Stimulated activated effector memory CD8-positive, alpha-beta T cell treated with anti-CD3 and anti-CD28 coated beads, Interleukin-12 subunit alpha, Interleukin-12 subunit beta, amount 100 ng/mL, for 72 hours (primary cell): ENCODE results near the gene CCDC89.
A peak's percentile ranks its signal among the peaks of the same experiment; 100 is the strongest.
"Not testable (repeated sequence)": the region's sequence is repeated elsewhere in the genome, so short reads cannot be mapped to it uniquely, and the experiment has no call there.

Experiments used
- ATAC-seq: fragments of 150-1000 bp; cut with Tn5 transposase; 2 replicates; pipeline ENCODE4 v1.10.0; 2021
- DNase-seq, 2 donors: peaks; one replicate each; pipeline ENCODE4 v3.0.0; 2021 to 2022; ENCODE audit warnings: low spot score in 2 of 2
- H3K27ac Mint-ChIP-seq: one replicate; pipeline ENCODE4 v1.8.0; 2022; ENCODE audit warnings: mild to moderate bottlenecking, mixed read lengths
- H3K36me3 Mint-ChIP-seq: one replicate; pipeline ENCODE4 v1.8.0; 2022; ENCODE audit warnings: mild to moderate bottlenecking, mixed read lengths
- H3K4me1 Mint-ChIP-seq: one replicate; pipeline ENCODE4 v1.8.0; 2022; ENCODE audit warnings: mixed read lengths
- H3K4me3 Mint-ChIP-seq: one replicate; pipeline ENCODE4 v1.8.0; 2022; ENCODE audit warnings: mild to moderate bottlenecking, mixed read lengths
- H3K9me3 Mint-ChIP-seq: one replicate; pipeline ENCODE4 v1.8.0; 2022; ENCODE audit warnings: mixed read lengths

Gene CCDC89

DNA sequence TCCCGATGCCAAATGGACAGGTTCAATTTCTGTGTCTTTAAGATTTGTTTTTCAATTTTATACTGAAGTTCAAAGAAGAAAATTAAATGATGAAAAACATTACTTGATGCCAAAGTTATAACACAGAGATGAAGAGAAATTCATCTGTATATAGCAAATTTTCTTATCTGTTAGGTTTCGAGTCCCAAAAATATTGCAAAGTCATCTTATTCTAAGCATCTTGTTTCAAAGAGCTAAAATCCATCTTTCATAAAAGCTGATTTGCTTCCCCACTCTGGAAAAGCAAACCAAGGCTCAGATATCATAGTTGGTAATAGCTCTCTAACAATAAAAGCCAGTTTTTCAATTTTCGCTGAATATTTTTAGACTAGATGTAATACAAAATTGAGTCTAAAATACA, 19.0 kb upstream of the CCDC89 start:
- Mint-ChIP-seq H3K27ac (peak overlapping the region; percentile 41), H3K36me3 (peaks cover 37% of the 10 kb centered on the region), H3K4me3 (no peak overlapping the region), H3K4me1 (peaks cover 14% of the 10 kb centered on the region), H3K9me3 (no peaks in the 10 kb centered on the region)
- ATAC-seq = no peak
- DNase-seq = no peak

DNA sequence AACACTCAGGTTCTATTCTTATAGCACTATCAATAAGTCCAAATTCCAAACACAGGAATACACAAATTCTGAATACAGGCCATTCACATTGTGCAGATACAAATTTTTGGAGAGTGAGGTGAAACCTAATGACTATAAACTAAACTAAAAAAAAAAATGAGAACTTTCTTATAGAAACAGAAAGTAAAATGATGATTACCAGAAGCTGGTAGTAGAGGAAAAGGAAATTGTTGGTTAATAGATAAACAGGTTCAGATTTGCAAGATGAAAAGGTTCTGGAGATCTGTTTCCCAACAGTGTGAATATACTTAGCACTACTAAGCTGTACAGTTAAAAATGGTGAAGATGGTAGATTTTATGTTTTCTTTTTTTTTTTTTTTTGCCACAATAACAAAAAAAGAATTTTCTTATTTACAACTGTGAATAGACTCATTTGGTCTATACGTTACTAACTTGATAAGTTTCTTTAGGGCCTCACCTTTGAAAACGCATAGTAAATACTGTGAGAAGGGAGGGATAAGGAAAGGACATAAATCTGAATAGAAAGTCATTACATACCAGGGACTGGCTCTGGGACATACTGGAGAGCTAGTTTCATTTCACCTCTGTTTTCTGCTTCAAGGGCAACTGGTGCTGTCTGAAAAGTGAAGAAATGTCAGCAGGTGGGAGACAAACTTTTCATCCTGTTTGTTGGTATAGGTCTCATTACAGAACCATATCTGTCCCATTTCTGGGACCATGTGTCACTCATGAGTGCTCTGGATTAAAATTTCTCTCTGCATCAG, 14.2 kb upstream of the CCDC89 start:
- Mint-ChIP-seq H3K36me3 (peaks cover under 1% of the 10 kb centered on the region), H3K4me1 (peaks cover 34% of the 10 kb centered on the region), H3K4me3 (peak overlapping the region; percentile 39), H3K27ac (peak overlapping the region; percentile 58), H3K9me3 (no peaks in the 10 kb centered on the region)
- ATAC-seq (peak; percentile 65), DNase-seq (no peak)

DNA sequence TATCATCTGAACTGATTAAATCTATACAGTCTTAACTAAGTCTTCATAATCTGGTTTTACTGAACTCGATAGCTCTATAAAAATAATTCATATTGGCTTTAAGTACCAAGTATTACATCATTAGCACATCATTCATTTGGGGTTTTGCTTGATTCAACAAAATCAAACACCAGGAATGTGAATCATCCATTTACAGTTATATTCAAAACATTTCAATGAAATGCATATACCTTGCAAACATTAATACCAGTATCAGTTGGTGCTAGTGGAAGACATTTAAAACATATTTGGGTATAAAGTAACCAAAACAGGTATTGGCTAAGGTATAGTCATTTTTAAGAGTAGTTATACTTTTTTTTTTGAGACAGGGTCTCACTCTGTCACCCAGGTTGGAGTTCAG, 12.2 kb upstream of the CCDC89 start:
- DNase-seq (no peak), ATAC-seq (peak; percentile 32)
- peaks cover 15% of the 10 kb centered on the region for H3K36me3 Mint-ChIP-seq
- H3K4me1 Mint-ChIP-seq = peaks cover 29% of the 10 kb centered on the region
- peak overlapping the region; percentile 73 for H3K27ac Mint-ChIP-seq
- H3K9me3 Mint-ChIP-seq = no peaks in the 10 kb centered on the region
- no peak overlapping the region for H3K4me3 Mint-ChIP-seq

DNA sequence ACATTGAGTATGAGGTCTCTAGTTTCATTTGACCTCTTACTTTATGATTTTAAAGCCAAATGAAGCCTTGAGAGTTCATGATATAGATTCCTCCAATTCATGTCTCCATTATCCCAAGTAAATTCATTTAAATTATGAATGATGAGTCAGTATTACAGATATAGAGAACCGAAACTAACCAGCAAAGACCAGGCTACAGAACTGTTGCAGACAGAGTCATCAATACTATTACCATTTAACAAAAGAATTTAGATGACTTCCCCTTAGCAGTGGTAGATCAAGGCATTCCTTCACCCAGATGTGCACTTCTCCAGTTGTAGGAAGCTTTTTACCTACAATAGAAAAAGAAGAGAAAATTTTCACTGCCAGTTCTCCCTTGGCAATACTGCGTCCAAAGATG, 11.8 kb upstream of the CCDC89 start:
- ATAC-seq (peak; percentile 59), DNase-seq (no peak)
- Mint-ChIP-seq H3K27ac (peak overlapping the region; percentile 73), H3K9me3 (no peaks in the 10 kb centered on the region), H3K4me3 (no peak overlapping the region), H3K4me1 (peaks cover 28% of the 10 kb centered on the region), H3K36me3 (peaks cover 19% of the 10 kb centered on the region)

DNA sequence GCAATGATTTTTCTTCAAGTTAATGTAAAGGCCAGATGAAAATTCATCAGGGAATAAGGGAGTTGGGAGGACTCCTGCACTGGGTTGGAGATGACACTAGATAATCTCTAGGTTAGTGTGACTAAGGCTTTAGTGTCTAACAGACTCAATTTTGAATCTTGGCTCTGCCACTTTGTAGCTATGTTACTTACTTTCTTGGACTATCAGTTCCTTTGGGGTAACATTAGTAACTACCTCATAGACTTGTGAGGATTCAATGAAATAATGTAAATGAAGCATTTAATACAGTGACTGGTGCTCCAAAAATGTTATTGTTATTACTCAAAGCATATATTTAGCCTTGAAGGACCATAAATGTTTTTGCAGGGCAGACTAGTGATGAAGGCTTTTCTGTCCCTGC, 9.6 kb upstream of the CCDC89 start:
- Mint-ChIP-seq H3K4me1 (peaks cover 30% of the 10 kb centered on the region), H3K36me3 (peaks cover 24% of the 10 kb centered on the region), H3K27ac (peak overlapping the region; percentile 3), H3K9me3 (no peaks in the 10 kb centered on the region), H3K4me3 (no peak overlapping the region)
- no peak for ATAC-seq
- no peak for DNase-seq

DNA sequence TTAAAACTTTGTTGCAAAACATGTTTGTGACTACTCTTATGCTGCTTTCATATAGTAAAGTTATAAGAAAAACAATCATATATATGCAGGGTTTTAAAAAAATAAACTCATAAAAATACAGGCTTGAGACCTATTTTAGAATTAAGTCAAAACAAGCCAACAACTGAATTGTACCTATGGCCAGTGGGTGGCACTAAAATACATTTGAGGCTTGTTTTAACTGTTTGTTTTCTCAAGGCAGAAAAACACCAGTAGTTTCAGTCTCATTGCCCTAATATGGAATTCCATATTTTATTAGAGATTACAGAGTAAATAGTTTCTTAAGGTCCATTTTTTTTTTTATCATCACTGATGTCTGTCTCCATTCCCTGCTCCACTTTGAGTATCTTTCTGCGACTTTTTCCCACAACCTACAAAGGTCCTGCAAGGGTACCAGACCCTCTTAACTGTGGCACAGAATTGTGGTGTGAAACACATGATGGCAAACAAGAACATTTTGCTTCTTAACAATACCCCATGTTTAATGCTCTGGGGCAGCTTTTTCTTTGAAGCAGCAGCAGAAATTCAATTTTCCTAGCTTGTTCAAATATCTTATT, 8.5 kb upstream of the CCDC89 start:
- Mint-ChIP-seq H3K4me3 (no peak overlapping the region), H3K36me3 (peaks cover 32% of the 10 kb centered on the region), H3K4me1 (peaks cover 22% of the 10 kb centered on the region), H3K9me3 (no peaks in the 10 kb centered on the region), H3K27ac (no peak overlapping the region)
- DNase-seq = no peak
- no peak for ATAC-seq

DNA sequence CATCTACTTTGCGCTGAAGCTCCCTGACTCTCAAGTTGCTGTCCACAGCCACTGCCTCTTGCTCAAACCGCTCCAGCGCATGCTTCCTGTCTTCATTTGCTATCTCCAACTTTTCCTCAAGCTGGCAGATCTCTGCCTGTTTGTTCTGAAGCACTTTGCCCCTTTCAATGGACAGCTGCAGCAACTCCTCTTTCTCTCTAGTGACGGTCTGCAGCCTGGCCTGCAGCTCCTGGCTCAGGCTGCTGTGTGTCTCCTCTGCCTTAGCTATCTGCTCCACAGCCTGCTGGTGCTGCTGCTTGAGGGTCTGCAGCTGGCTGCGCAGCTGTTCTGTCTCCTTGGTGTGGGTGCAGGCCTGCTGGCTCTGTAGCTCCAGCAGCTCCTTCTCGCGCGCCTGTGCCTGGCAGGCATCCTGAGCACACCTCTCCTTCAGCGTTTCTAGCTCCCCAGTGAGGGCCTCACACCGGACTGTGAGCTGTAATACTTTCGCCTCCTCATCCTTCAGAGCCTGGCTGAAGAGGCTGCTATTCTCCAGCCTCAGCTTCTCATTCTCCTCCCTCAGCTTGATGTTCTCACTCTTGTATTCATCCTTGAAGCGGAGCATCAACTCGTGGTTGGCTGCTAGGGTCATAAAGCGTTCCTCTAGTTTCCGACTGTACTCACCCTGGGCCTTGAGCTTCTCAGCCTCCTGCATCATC, 723 bp downstream of the CCDC89 start:
- ATAC-seq = no peak
- Mint-ChIP-seq H3K4me1 (peaks cover 42% of the 10 kb centered on the region), H3K9me3 (no peaks in the 10 kb centered on the region), H3K36me3 (peaks cover 21% of the 10 kb centered on the region), H3K27ac (no peak overlapping the region), H3K4me3 (no peak overlapping the region)
- no peak for DNase-seq

DNA sequence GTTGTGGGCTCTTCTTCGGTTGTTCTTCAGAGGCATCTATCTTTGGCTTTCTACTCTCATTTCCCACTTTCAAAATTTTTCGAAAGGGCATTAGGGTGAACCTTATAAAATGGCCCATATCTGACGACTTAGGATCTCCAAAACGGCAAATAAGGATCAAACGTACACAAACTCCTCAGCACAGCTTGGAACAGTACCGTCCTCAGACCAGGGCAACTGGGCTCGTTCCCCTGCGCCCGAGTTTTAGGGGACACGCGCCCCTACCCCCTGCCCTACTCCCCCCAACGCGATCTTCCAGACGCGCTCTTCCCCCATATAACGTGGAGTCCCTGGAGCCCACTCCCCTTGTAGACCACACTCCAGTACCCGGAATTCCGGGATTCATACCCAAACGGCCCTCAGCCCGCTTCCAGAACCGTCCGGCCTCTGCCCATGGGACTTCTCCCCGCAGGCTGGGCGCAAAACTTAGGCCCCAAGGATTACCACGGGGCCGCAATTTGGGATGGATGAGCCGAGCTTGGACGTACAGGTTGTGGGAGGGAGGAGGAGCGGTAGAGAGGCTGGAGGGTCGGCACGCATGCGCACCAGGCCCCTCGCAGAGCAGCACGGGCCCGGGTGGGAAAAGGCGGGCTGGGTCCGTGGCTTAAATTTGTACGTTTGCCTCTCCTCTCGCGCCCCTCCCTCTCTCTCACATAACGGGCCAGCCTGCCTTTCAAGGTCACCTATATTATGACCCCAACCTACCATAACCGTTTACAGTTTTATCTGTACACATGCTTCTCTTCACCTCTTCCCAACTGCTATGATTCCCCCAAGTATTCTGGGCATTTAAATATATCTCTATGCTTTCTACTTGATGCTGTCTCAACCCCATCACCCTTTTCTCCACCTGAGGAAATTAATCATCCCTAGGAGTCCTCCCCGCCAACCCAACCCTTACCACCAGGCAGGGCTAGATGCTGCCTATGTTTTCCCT, 3.4 kb downstream of the CCDC89 start:
- Mint-ChIP-seq H3K4me3 (peak overlapping the region; percentile 83), H3K4me1 (peaks cover 42% of the 10 kb centered on the region), H3K27ac (peak overlapping the region; percentile 94), H3K9me3 (no peaks in the 10 kb centered on the region), H3K36me3 (peaks cover 16% of the 10 kb centered on the region)
- DNase-seq (peak; percentile 57 to 83), ATAC-seq (peak; percentile 84)

DNA sequence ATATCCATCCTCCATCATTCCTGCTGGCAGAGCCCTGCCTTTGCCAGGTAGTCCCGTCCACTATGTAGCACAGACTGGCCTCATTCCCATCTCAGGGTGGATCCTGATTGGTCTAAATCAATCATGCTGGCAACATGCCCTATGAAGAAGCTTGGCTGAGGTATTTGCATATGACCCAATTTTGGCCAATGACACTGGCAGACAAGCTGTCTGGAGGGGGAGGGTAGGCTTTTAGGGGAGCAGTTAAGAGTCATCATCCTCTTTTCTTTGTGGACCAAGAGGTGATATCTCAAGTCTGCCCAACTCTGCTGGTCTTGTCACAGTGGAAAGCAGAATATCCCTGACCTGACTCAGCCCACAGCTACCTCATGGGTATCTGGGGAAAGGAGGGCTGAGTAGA, 5.1 kb downstream of the CCDC89 start:
- Mint-ChIP-seq H3K36me3 (peaks cover 16% of the 10 kb centered on the region), H3K9me3 (no peaks in the 10 kb centered on the region), H3K27ac (peak overlapping the region; percentile 34), H3K4me3 (no peak overlapping the region), H3K4me1 (peaks cover 40% of the 10 kb centered on the region)
- DNase-seq = no peak
- peak; percentile 85 for ATAC-seq

DNA sequence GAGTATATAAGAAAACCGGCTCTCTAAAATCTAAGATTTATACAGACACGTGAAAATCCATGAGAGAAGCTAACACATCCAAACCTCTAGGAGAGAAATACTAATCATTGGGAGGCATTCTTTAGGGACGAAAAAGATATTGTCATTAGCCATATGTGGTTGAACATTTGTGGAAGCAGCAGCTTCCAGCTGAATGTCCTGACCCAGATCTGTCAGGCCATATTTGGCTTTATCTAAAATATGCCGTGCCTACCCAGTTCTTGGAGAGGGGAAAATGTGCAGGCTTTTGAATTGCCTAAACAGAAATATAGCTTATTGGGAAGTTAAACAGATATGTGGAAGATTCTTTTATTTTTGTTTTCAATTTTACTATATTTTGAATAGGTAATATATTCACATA, 6.4 kb downstream of the CCDC89 start:
- no peak overlapping the region for H3K4me3 Mint-ChIP-seq
- no peak overlapping the region for H3K27ac Mint-ChIP-seq
- no peaks in the 10 kb centered on the region for H3K9me3 Mint-ChIP-seq
- peaks cover 31% of the 10 kb centered on the region for H3K4me1 Mint-ChIP-seq
- peaks cover 10% of the 10 kb centered on the region for H3K36me3 Mint-ChIP-seq
- DNase-seq = no peak
- ATAC-seq = no peak

DNA sequence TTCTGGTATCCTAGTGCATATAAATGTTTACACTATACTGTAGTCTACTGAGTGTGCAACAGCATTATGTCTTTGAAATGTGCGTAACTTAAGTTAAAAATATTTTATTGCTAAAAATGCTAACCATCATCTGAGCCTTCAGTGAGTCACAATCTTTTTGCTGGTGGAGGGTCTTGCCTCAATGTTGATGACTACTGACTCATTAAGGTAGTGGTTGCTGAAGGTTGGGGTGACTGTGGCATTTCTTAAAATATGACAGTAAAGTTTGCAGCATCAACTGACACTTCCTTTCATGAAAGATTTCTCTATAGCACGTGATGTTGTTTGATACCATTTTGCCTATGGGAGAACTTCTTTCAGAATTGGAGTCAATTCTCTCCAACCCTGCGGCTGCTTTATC, 12.6 kb downstream of the CCDC89 start:
- no peaks in the 10 kb centered on the region for H3K9me3 Mint-ChIP-seq
- H3K36me3 Mint-ChIP-seq = no peaks in the 10 kb centered on the region
- H3K27ac Mint-ChIP-seq = no peak overlapping the region
- peak; percentile 93 for ATAC-seq
- no peak overlapping the region for H3K4me3 Mint-ChIP-seq
- peaks cover 5% of the 10 kb centered on the region for H3K4me1 Mint-ChIP-seq
- DNase-seq = no peak

DNA sequence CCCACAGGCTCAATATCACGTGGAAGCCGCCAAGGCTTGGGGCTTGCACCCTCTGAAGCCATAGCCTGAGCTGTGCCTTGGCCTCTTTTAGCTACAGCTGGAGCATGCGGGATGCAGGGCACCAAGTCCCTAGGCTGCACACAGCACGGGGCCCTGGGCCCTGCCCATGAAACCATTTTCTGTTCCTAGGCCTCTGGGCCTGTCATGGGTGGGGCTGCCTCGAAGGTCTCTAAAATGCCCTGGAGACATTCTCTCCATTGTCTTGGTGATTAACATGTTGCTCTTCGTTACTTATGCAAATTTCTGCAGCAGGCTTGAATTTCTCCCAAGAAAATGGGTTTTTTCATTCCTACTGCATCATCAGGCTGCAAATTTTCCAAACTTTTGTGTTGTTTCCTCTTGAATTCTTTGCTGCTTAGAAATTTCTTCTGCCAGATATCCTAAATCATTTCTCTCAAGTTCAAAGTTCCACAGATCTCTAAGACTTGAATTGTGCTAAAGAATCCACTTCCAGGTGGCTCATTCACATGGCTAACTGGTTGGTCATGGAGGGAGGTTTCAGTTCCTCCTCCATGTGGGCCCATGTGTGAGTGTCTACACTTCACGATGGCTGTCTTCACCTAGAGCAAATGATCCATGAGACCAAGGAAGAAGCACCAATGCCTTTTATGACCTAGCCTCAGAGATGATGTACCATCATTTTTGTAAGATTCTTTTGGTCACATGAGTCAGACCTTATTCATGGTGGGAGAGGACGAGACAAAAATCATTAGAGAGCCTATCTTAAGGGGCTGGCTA, 13.7 kb downstream of the CCDC89 start:
- DNase-seq = no peak
- H3K27ac Mint-ChIP-seq = no peak overlapping the region
- ATAC-seq = peak; percentile 45
- H3K36me3 Mint-ChIP-seq = no peaks in the 10 kb centered on the region
- no peak overlapping the region for H3K4me3 Mint-ChIP-seq
- no peaks in the 10 kb centered on the region for H3K9me3 Mint-ChIP-seq
- H3K4me1 Mint-ChIP-seq = peaks cover 5% of the 10 kb centered on the region

DNA sequence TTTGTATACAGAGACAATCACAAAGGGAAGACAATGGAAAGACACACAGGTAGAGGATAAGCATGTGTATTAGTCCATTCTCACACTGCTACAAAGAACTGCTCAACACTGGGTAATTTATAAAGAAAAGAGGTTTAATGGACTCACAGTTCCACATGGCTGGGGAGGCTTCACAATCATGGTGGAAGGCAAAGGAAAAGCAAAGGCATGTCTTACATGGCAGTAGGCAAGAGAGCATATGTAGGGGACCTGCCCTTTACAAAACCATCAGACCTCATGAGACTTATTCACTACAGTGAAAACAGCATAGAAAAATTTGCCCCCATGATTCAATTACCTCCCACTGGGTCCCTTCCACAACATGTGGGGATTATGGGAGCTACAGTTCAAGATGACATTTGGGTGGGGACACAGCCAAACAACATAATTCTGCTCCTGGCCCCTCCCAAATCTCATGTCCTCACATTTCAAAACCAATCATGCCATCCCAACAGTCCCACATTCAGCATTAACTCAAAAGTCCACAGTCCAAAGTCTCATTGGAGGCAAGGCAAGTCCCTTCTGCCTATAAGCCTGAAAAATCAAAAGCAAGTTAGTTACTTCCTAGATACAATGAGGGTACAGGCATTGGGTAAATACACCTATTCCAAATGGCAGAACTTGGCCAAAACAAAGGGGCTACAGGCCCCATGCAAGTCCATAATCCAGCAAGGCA, 14.9 kb downstream of the CCDC89 start:
- H3K27ac Mint-ChIP-seq, H3K9me3 Mint-ChIP-seq, H3K4me1 Mint-ChIP-seq, DNase-seq, H3K4me3 Mint-ChIP-seq, ATAC-seq, H3K36me3 Mint-ChIP-seq: not testable (repeated sequence)

DNA sequence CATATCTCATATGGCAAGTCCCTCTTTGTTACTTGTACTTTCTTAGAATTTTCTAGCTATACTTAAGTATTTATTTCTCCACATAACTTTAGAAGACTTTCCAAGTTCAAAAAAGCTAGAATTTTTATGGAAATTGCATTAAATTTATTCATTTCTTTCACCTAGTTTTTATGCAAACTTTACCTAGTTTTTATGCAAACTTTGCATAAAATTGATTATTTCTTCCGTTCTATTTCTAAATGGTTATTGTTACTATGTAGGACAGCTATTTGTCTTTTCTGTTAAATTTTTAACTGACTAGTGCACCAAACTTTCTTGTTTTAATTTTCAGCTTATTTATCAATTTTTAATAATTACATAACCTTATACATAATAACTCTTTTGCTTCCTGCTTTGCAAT, 17.8 kb downstream of the CCDC89 start:
- no peak for DNase-seq
- no peak overlapping the region for H3K4me3 Mint-ChIP-seq
- no peaks in the 10 kb centered on the region for H3K9me3 Mint-ChIP-seq
- H3K4me1 Mint-ChIP-seq = peaks cover 9% of the 10 kb centered on the region
- H3K27ac Mint-ChIP-seq = no peak overlapping the region
- ATAC-seq = no peak
- H3K36me3 Mint-ChIP-seq = peaks cover 24% of the 10 kb centered on the region
